H1 (cell line): ENCODE data around the gene AK6. TPM values are rescaled to one million over a fixed set of nuclear protein-coding genes. Genes with fewer than 3 reads are reported as not detected.

Experiments used
- CTCF ChIA-PET: fragments of 300-600 bp; sonication (Branson Sonifier 250); formaldehyde crosslinking; loops from one replicate; lab custom pipeline; 2021; ENCODE audit not compliant: partially characterized antibody; lab: Charles Lee
- POLR2A ChIA-PET: fragments of 300-600 bp; sonication (Branson Sonifier 250); formaldehyde crosslinking; loops from one replicate; lab custom pipeline; 2021; ENCODE audit warnings: inconsistent platforms; ENCODE audit not compliant: partially characterized antibody; lab: Charles Lee
- DNase-seq, 2 experiments: peaks; one replicate each; pipeline versions ENCODE4 v3.0.0 to v3.0.0-alpha.2; 2010 to 2022; ENCODE audit warnings: low spot score in 2 of 2, low read depth in 1 of 2, mixed read lengths in 1 of 2
- FAIRE-seq: peaks from 2 replicates; lab custom pipeline; 2011; peaks lifted over from hg19 to GRCh38; lab: Jason Lieb, UNC
- H2AFZ ChIP-seq: 2 replicates; pipeline ENCODE4 v1.8.1; 2012; ENCODE audit warnings: low read length, inconsistent platforms
- H2AK5ac ChIP-seq: 2 replicates; pipeline ENCODE4 v1.6.1; 2013; ENCODE audit warnings: low read depth, low read length
- H2BK120ac ChIP-seq: replicated peaks from 2 replicates; pipeline ENCODE3; 2013; ENCODE audit warnings: low read depth, low read length, inconsistent platforms
- H2BK12ac ChIP-seq: 2 replicates; pipeline ENCODE4 v1.6.1; 2013; ENCODE audit warnings: low read depth, low read length
- H2BK15ac ChIP-seq: 2 replicates; pipeline ENCODE4 v1.6.1; 2013; ENCODE audit warnings: low read length
- H2BK20ac ChIP-seq: 2 replicates; pipeline ENCODE4 v1.6.1; 2013; ENCODE audit warnings: low read length
- H2BK5ac ChIP-seq: 2 replicates; pipeline ENCODE4 v1.6.1; 2013; ENCODE audit warnings: low read depth, low read length
- H3K14ac ChIP-seq: 2 replicates; pipeline ENCODE4 v1.6.1; 2013; ENCODE audit warnings: inconsistent platforms; ENCODE audit not compliant: insufficient read length
- H3K18ac ChIP-seq: 2 replicates; pipeline ENCODE4 v1.6.1; 2013; ENCODE audit warnings: low read length; ENCODE audit errors: extremely low read depth
- H3K23ac ChIP-seq: 2 replicates; pipeline ENCODE4 v1.6.1; 2013; ENCODE audit warnings: inconsistent platforms; ENCODE audit not compliant: insufficient read length
- H3K23me2 ChIP-seq: 2 replicates; pipeline ENCODE4 v1.6.1; 2013; ENCODE audit warnings: low read depth, low read length
- H3K27ac ChIP-seq: 2 replicates; pipeline ENCODE4 v1.6.1; 2011; ENCODE audit warnings: low read depth, low read length, inconsistent platforms
- H3K27me3 ChIP-seq, 4 experiments: replicated peaks in 1 of 4; 1 replicate in 1 of 4; 2 replicates in 3 of 4; pipeline versions ENCODE4 v1.6.1 to v1.8.1; 2011 to 2013; ENCODE audit warnings: low read length in 3 of 4, mild to moderate bottlenecking in 3 of 4, inconsistent platforms in 2 of 4, mixed read lengths in 2 of 4, moderate library complexity in 1 of 4; ENCODE audit not compliant: control insufficient read depth in 3 of 4, insufficient read depth in 3 of 4; ENCODE audit errors: extremely low read depth in 1 of 4
- H3K36me3 ChIP-seq, 4 experiments: 2 replicates each; pipeline versions ENCODE4 v1.6.1 to v1.8.1; 2011 to 2013; ENCODE audit warnings: mild to moderate bottlenecking in 4 of 4, low read length in 3 of 4, moderate library complexity in 2 of 4, control low read depth in 1 of 4, inconsistent platforms in 1 of 4; ENCODE audit not compliant: insufficient read depth in 4 of 4, control insufficient read depth in 2 of 4
- H3K4ac ChIP-seq: replicated peaks from 2 replicates; pipeline ENCODE3; 2013; ENCODE audit warnings: low read length, low read depth, mixed read lengths, inconsistent platforms; ENCODE audit not compliant: insufficient read length
- H3K4me1 ChIP-seq, 4 experiments: replicated peaks in 1 of 4; 1 replicate in 1 of 4; 2 replicates in 3 of 4; pipeline versions ENCODE4 v1.6.1 to v1.8.1; 2011 to 2013; ENCODE audit warnings: low read length in 3 of 4, inconsistent platforms in 2 of 4, mixed read lengths in 1 of 4; ENCODE audit not compliant: insufficient read depth in 4 of 4, control insufficient read depth in 3 of 4
- H3K4me2 ChIP-seq, 2 experiments: 2 replicates each; pipeline versions ENCODE4 v1.6.1 to v1.8.1; 2011 to 2013; ENCODE audit warnings: low read depth in 2 of 2, low read length in 2 of 2, control low read depth in 1 of 2, inconsistent platforms in 1 of 2, mild to moderate bottlenecking in 1 of 2; ENCODE audit not compliant: insufficient read depth in 1 of 2
- H3K4me3 ChIP-seq, 4 experiments: fragments of 200-600, 300-600 bp in 1 of 4; sonication (generic), shearing (Covaris generic), sonication (Bioruptor Twin) in 1 of 4; 2 replicates each; pipeline versions ENCODE4 v1.5.1 to v1.8.1; 2011 to 2016; ENCODE audit warnings: low read length in 4 of 4, low read depth in 3 of 4, control low read depth in 2 of 4, inconsistent platforms in 2 of 4, mild to moderate bottlenecking in 2 of 4, mixed read lengths in 1 of 4, moderate library complexity in 1 of 4; ENCODE audit not compliant: insufficient read depth in 2 of 4; ENCODE audit errors: extremely low read depth in 1 of 4
- H3K56ac ChIP-seq: replicated peaks from 2 replicates; pipeline ENCODE3; 2013; ENCODE audit warnings: low read depth, mild to moderate bottlenecking, mixed read lengths, low read length, inconsistent platforms; ENCODE audit not compliant: insufficient read length
- H3K79me1 ChIP-seq: 2 replicates; pipeline ENCODE4 v1.6.1; 2013; ENCODE audit warnings: low read depth, low read length, control low read depth
- H3K79me2 ChIP-seq, 2 experiments: 2 replicates each; pipeline versions ENCODE4 v1.6.1 to v1.8.1; 2012 to 2013; ENCODE audit warnings: low read length in 2 of 2, mild to moderate bottlenecking in 2 of 2, inconsistent platforms in 1 of 2; ENCODE audit not compliant: insufficient read depth in 2 of 2, control insufficient read depth in 1 of 2
- H3K9ac ChIP-seq, 4 experiments: replicated peaks in 1 of 4; 1 replicate in 1 of 4; 2 replicates in 3 of 4; pipeline versions ENCODE4 v1.6.1 to v1.8.1; 2011 to 2013; ENCODE audit warnings: low read depth in 3 of 4, low read length in 3 of 4, control low read depth in 2 of 4, mild to moderate bottlenecking in 2 of 4, moderate library complexity in 2 of 4, inconsistent platforms in 1 of 4; ENCODE audit errors: extremely low read depth in 1 of 4
- H3K9me3 ChIP-seq, 2 experiments: 2 replicates each; pipeline versions ENCODE4 v1.6.1 to v1.8.1; 2012 to 2013; ENCODE audit warnings: mild to moderate bottlenecking in 2 of 2, moderate library complexity in 2 of 2, control low read depth in 1 of 2, inconsistent platforms in 1 of 2, low read depth in 1 of 2, low read length in 1 of 2, mixed read lengths in 1 of 2; ENCODE audit not compliant: insufficient read depth in 2 of 2
- H4K20me1 ChIP-seq, 2 experiments: replicated peaks in 1 of 2; 2 replicates each; pipeline versions ENCODE3 to v1.8.1; 2011 to 2013; ENCODE audit warnings: inconsistent platforms in 2 of 2, low read length in 2 of 2, mild to moderate bottlenecking in 1 of 2; ENCODE audit not compliant: insufficient read depth in 2 of 2, control insufficient read depth in 1 of 2
- H4K5ac ChIP-seq: 2 replicates; pipeline ENCODE4 v1.6.1; 2013; ENCODE audit warnings: low read length, low read depth, mixed read lengths, inconsistent platforms; ENCODE audit not compliant: insufficient read length
- H4K8ac ChIP-seq: 2 replicates; pipeline ENCODE4 v1.8.0; 2013; ENCODE audit warnings: mild to moderate bottlenecking, moderate library complexity, low read length, inconsistent platforms; ENCODE audit not compliant: insufficient read depth; ENCODE audit errors: extremely low read depth
- H4K91ac ChIP-seq: replicated peaks from 2 replicates; pipeline ENCODE3; 2013; ENCODE audit warnings: low read length, mixed read lengths, inconsistent platforms; ENCODE audit not compliant: insufficient read length
- BCL11A ChIP-seq, 2 experiments: IDR thresholded peaks; one replicate each; pipeline ENCODE4 v1.6.1; 2011; ENCODE audit warnings: low read depth in 2 of 2, low read length in 2 of 2, mild to moderate bottlenecking in 2 of 2
- CBX5 ChIP-seq: fragments of 300-800, 300-1000 bp; sonication (generic); IDR thresholded peaks from 2 replicates; pipeline ENCODE4 v1.7.1; 2016; ENCODE audit warnings: antibody characterized with exemption, low read length, low read depth
- HDAC6 ChIP-seq: IDR thresholded peaks from one replicate; pipeline ENCODE4 v1.7.1; 2012; ENCODE audit warnings: low read depth, mild to moderate bottlenecking, inconsistent platforms, low read length, moderate library complexity
- JUN ChIP-seq: IDR thresholded peaks from 2 replicates; pipeline ENCODE4 v1.6.1; 2011; ENCODE audit warnings: low read depth, mild to moderate bottlenecking, improper control_type of control experiment, low read length
- KDM4A ChIP-seq: IDR thresholded peaks from one replicate; pipeline ENCODE4 v1.7.1; 2012; ENCODE audit warnings: low read depth, mild to moderate bottlenecking, moderate library complexity, low read length, inconsistent platforms; ENCODE audit not compliant: severe bottlenecking
- MAFK ChIP-seq: IDR thresholded peaks from 2 replicates; pipeline ENCODE4 v1.6.1; 2012; ENCODE audit warnings: low read depth, mild to moderate bottlenecking, improper control_type of control experiment, low read length
- MAX ChIP-seq: IDR thresholded peaks from 2 replicates; pipeline ENCODE4 v1.6.1; 2012; ENCODE audit warnings: inconsistent platforms
- NRF1 ChIP-seq: IDR thresholded peaks from 2 replicates; pipeline ENCODE4 v1.6.1; 2011; ENCODE audit warnings: mild to moderate bottlenecking, low read depth, low read length, improper control_type of control experiment
- RAD21 ChIP-seq, 2 experiments: IDR thresholded peaks in 1 of 2; conservative IDR thresholded peaks in 1 of 2; 2 replicates each; pipeline ENCODE4 v1.6.1; 2011; ENCODE audit warnings: low read depth in 2 of 2, low read length in 2 of 2, improper control_type of control experiment in 1 of 2, inconsistent platforms in 1 of 2, mild to moderate bottlenecking in 1 of 2, moderate library complexity in 1 of 2
- RFX5 ChIP-seq: IDR thresholded peaks from 2 replicates; pipeline ENCODE4 v1.6.1; 2011; ENCODE audit warnings: low read depth, low read length, improper control_type of control experiment, borderline replicate concordance
- SIX5 ChIP-seq: IDR thresholded peaks from 2 replicates; pipeline ENCODE4 v1.6.1; 2011; ENCODE audit warnings: mild to moderate bottlenecking, low read depth, low read length
- SP4 ChIP-seq: IDR thresholded peaks from 2 replicates; pipeline ENCODE4 v1.6.1; 2012; ENCODE audit warnings: low read length, inconsistent platforms
- SRF ChIP-seq: IDR thresholded peaks from 2 replicates; pipeline ENCODE4 v1.6.1; 2011; ENCODE audit warnings: mild to moderate bottlenecking, low read depth, low read length, moderate library complexity
- WGBS, 2 experiments: shearing (Covaris generic) in 1 of 2; methylation state at CpG; one replicate each; pipeline versions ENCODE4 v1.1.6 to v1.1.7; 2013 to 2015; ENCODE audit warnings: low lambda C conversion rate in 2 of 2, mixed read lengths in 2 of 2, inconsistent platforms in 1 of 2, low coverage in 1 of 2, missing lambda C conversion rate in 1 of 2; ENCODE audit not compliant: insufficient replicate concordance in 2 of 2, insufficient coverage in 1 of 2, insufficient read length in 1 of 2; ENCODE audit errors: extremely low coverage in 1 of 2, missing lambda C conversion rate in 1 of 2; 5-methylcytosine and 5-hydroxymethylcytosine counted together
- polyA plus RNA-seq, 7 experiments: library from polyadenylated mRNA; depleted of rRNA in 3 of 7; stranded (reverse) in 5 of 7; unstranded in 2 of 7; fragments of >200 nt in 5 of 7; fragments of 200-250 nt in 2 of 7; gene quantifications; 1 replicate in 5 of 7; 2 replicates in 1 of 7; 4 replicates in 1 of 7; pipeline versions ENCODE4 v1.2.1 to v1.2.3, GENCODE V29; 2011 to 2013; ENCODE audit warnings: missing spikeins in 2 of 7, mixed read lengths in 2 of 7
- total RNA-seq: library from RNA; stranded (reverse); fragmentation: NEBNext Ultra II Directional; extraction: Animal tissue kit (Norgen Biotek cat#: 25700); gene quantifications from 2 replicates; pipeline ENCODE4 v1.2.1, GENCODE V29; 2021
- TF ChIP-seq, protein P1 (sequence below): IDR thresholded peaks from 2 replicates; pipeline ENCODE4 v1.6.1; 2012; ENCODE audit warnings: inconsistent platforms

The AK6 gene
- total and polyA plus RNA-seq, 2 of the 8 experiments (the other 6 are each of a cell fraction or from before 2014, with no cell fraction given) = 22.5 to 51.2 TPM

DNA sequence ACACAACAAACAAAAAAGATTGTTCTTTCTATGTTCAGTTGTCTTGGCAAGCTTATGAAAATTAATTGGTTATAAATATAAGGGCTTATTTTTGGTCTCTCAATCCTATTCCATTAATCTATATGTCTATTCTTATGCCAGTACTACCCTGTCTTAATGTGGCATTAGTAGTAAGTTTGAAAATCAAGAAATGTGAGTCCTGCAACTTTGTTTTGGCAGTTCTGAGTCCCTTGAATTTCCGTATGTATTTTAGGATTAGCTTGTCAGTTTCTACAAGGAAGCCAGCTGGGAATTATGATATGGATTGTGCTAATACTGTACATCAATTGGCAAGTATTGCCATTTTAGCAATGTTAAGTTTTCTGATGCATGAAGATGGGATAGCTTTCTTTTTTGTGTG is 26.2 kb downstream of the AK6 start:
- no peak overlapping the region for H3K56ac ChIP-seq
- 100% methylated on average over 1 of the region's 1 CpG; no CpG with 5 or more reads in 1 of the 2 experiments for WGBS, 2 experiments
- H3K23me2 ChIP-seq = no peaks in the 10 kb centered on the region
- no peak overlapping the region for H3K18ac ChIP-seq
- no peak overlapping the region for H2AFZ ChIP-seq
- no peak overlapping the region for H3K4me2 ChIP-seq
- no peaks in the 10 kb centered on the region for H3K36me3 ChIP-seq
- no peak overlapping the region for H3K9ac ChIP-seq
- H4K5ac ChIP-seq = no peak overlapping the region
- no peak overlapping the region for H4K91ac ChIP-seq
- H3K9me3 ChIP-seq = no peaks in the 10 kb centered on the region
- FAIRE-seq (no peak), DNase-seq (no peak)
- H2BK5ac ChIP-seq = no peak overlapping the region
- no peak overlapping the region for H2BK20ac ChIP-seq
- no peak overlapping the region for H2AK5ac ChIP-seq
- H4K8ac ChIP-seq = no peak overlapping the region
- no peaks in the 10 kb centered on the region for H3K27me3 ChIP-seq
- H3K4ac ChIP-seq = no peak overlapping the region
- no peak overlapping the region for H3K27ac ChIP-seq
- H4K20me1 ChIP-seq = no peaks in the 10 kb centered on the region
- no peaks in the 10 kb centered on the region for H3K4me1 ChIP-seq
- no peak overlapping the region for H2BK120ac ChIP-seq
- no peak overlapping the region for H2BK15ac ChIP-seq
- ChIA-PET CTCF (interaction anchor here (1.1 to 2.0 kb wide), 2 partner anchors 8 to 15 kb away, joined by 3 to 12 read pairs; no protein-coding TSS in a partner anchor), POLR2A (no interaction called here)
- H3K79me2 ChIP-seq = no peaks in the 10 kb centered on the region
- H3K4me3 ChIP-seq = no peak overlapping the region
- no peak overlapping the region for H2BK12ac ChIP-seq
- H3K14ac ChIP-seq = no peak overlapping the region
- H3K79me1 ChIP-seq = no peaks in the 10 kb centered on the region
- H3K23ac ChIP-seq = no peak overlapping the region
- no peak for TF ChIP-seq BCL11A (IDR thresholded peaks at IDR 0.05; ENCODE audit: low read depth in 2 of 2, low read length in 2 of 2)
- TF ChIP-seq RAD21 (IDR thresholded peaks at IDR 0.05 in 1 of 2, conservative IDR thresholded peaks at IDR 0.05 in 1 of 2; ENCODE audit: low read depth in 2 of 2, low read length in 2 of 2) = no peak
- no peak for TF ChIP-seq RFX5
- no peak for TF ChIP-seq SRF
- no peak for TF ChIP-seq JUN
- TF ChIP-seq KDM4A = no peak
- no peak for TF ChIP-seq SP4
- TF ChIP-seq, protein P1, sequence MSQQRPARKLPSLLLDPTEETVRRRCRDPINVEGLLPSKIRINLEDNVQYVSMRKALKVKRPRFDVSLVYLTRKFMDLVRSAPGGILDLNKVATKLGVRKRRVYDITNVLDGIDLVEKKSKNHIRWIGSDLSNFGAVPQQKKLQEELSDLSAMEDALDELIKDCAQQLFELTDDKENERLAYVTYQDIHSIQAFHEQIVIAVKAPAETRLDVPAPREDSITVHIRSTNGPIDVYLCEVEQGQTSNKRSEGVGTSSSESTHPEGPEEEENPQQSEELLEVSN = no peak
- no peak for TF ChIP-seq SIX5
- TF ChIP-seq NRF1 = no peak
- TF ChIP-seq MAFK = no peak
- TF ChIP-seq CBX5 = no peak
- no peak for TF ChIP-seq HDAC6
- no peak for TF ChIP-seq MAX
